CD14-positive monocyte (primary cell): ENCODE data around the gene ACSS3. TPM values are rescaled to one million over a fixed set of nuclear protein-coding genes. Genes with fewer than 3 reads are reported as not detected.

Experiments
- DNase-seq, 3 donors: peaks; one replicate each; pipeline ENCODE4 v3.0.0-alpha.2; 2011 to 2022
- H2AFZ ChIP-seq: 2 replicates; pipeline ENCODE4 v1.6.0; 2012; ENCODE audit warnings: mild to moderate bottlenecking, low read depth, low read length, inconsistent platforms; ENCODE audit not compliant: insufficient read depth, poor library complexity, severe bottlenecking
- H3K27ac ChIP-seq, 2 donors: 1 replicate in 1 of 2; 2 replicates in 1 of 2; pipeline ENCODE4 v1.5.1; 2012 to 2013; ENCODE audit warnings: low read length in 2 of 2, control low read depth in 1 of 2, inconsistent platforms in 1 of 2, low read depth in 1 of 2, mild to moderate bottlenecking in 1 of 2
- H3K27me3 ChIP-seq, 2 donors: one replicate each; pipeline versions ENCODE4 v1.6.0 to v1.6.1; 2011 to 2013; ENCODE audit warnings: low read length in 2 of 2; ENCODE audit not compliant: control insufficient read depth in 2 of 2, insufficient read depth in 2 of 2
- H3K36me3 ChIP-seq, 2 donors: replicated peaks in 1 of 2; 1 replicate in 1 of 2; 2 replicates in 1 of 2; pipeline versions ENCODE4 v1.5.1 to v1.6.1; 2012 to 2013; ENCODE audit warnings: low read length in 2 of 2, control low read depth in 1 of 2, inconsistent platforms in 1 of 2, mild to moderate bottlenecking in 1 of 2; ENCODE audit not compliant: insufficient read depth in 2 of 2, control insufficient read depth in 1 of 2
- H3K4me1 ChIP-seq, 2 donors: 1 replicate in 1 of 2; 2 replicates in 1 of 2; pipeline versions ENCODE4 v1.5.1 to v1.6.1; 2012 to 2013; ENCODE audit warnings: low read length in 2 of 2, control low read depth in 1 of 2, inconsistent platforms in 1 of 2, mild to moderate bottlenecking in 1 of 2, moderate library complexity in 1 of 2; ENCODE audit not compliant: insufficient read depth in 2 of 2, control insufficient read depth in 1 of 2
- H3K4me2 ChIP-seq: replicated peaks from 2 replicates; pipeline ENCODE3; 2012; ENCODE audit warnings: low read length, moderate library complexity, mild to moderate bottlenecking; ENCODE audit not compliant: poor library complexity, severe bottlenecking; ENCODE audit errors: extremely low read depth
- H3K4me3 ChIP-seq, 3 experiments: fragments of 200-600 bp in 1 of 3; sonication (generic) in 1 of 3; replicated peaks in 1 of 3; 1 replicate in 2 of 3; 2 replicates in 1 of 3; pipeline ENCODE4 v1.5.1; 2011 to 2013; ENCODE audit warnings: low read length in 3 of 3, mild to moderate bottlenecking in 3 of 3, control low read depth in 2 of 3, low read depth in 2 of 3, inconsistent platforms in 1 of 3, moderate library complexity in 1 of 3
- H3K79me2 ChIP-seq: 2 replicates; pipeline ENCODE4 v1.6.0; 2012; ENCODE audit warnings: mild to moderate bottlenecking, control low read depth, inconsistent platforms, low read length, moderate library complexity; ENCODE audit not compliant: insufficient read depth
- H3K9ac ChIP-seq: 2 replicates; pipeline ENCODE4 v1.6.0; 2017; ENCODE audit warnings: low read length, mild to moderate bottlenecking; ENCODE audit not compliant: insufficient read depth, poor library complexity, severe bottlenecking
- H3K9me3 ChIP-seq, 2 donors: replicated peaks in 1 of 2; 1 replicate in 1 of 2; 2 replicates in 1 of 2; pipeline versions ENCODE4 v1.5.1 to v1.6.1; 2012 to 2013; ENCODE audit warnings: low read length in 2 of 2, control low read depth in 1 of 2; ENCODE audit not compliant: control insufficient read depth in 1 of 2, insufficient read depth in 1 of 2
- H4K20me1 ChIP-seq: 2 replicates; pipeline ENCODE4 v1.6.0; 2012; ENCODE audit warnings: mild to moderate bottlenecking, low read length, control low read depth, moderate library complexity; ENCODE audit not compliant: insufficient read depth
- H3K27ac Mint-ChIP-seq, 7 donors: one replicate each; pipeline ENCODE4 v1.8.0; 2020; ENCODE audit warnings: mild to moderate bottlenecking in 7 of 7, mixed read lengths in 7 of 7, moderate library complexity in 6 of 7, inconsistent platforms in 2 of 7
- H3K27me3 Mint-ChIP-seq, 3 donors: one replicate each; pipeline ENCODE4 v1.8.0; 2021 to 2022; ENCODE audit warnings: low read depth in 3 of 3, mild to moderate bottlenecking in 3 of 3, mixed read lengths in 3 of 3, moderate library complexity in 3 of 3, inconsistent platforms in 1 of 3
- H3K36me3 Mint-ChIP-seq, 2 donors: one replicate each; pipeline ENCODE4 v1.8.0; 2020; ENCODE audit warnings: mixed read lengths in 2 of 2, inconsistent platforms in 1 of 2, mild to moderate bottlenecking in 1 of 2
- H3K4me1 Mint-ChIP-seq: one replicate; pipeline ENCODE4 v1.8.0; 2020; ENCODE audit warnings: mild to moderate bottlenecking, mixed read lengths
- H3K4me3 Mint-ChIP-seq, 2 donors: one replicate each; pipeline ENCODE4 v1.8.0; 2020; ENCODE audit warnings: mild to moderate bottlenecking in 2 of 2, mixed read lengths in 2 of 2, moderate library complexity in 1 of 2
- H3K9me3 Mint-ChIP-seq, 7 donors: one replicate each; pipeline ENCODE4 v1.8.0; 2020 to 2022; ENCODE audit warnings: mixed read lengths in 7 of 7, mild to moderate bottlenecking in 6 of 7, moderate library complexity in 6 of 7, inconsistent platforms in 2 of 7
- WGBS: methylation state at CpG from one replicate; pipeline ENCODE4 v1.1.5; 2013; ENCODE audit warnings: missing lambda C conversion rate; ENCODE audit not compliant: insufficient coverage; 5-methylcytosine and 5-hydroxymethylcytosine counted together
- intact Hi-C, 2 donors: fragments of 100-400 bp; cut with micrococcal nuclease; formaldehyde crosslinking; loops; one replicate each; pipeline versions ENCODE4 v1.15.0 to v1.15.1; 2023
- polyA plus RNA-seq, 3 donors: library from polyadenylated mRNA; depleted of rRNA in 1 of 3; unstranded in 2 of 3; stranded (reverse) in 1 of 3; fragments of 300-500 nt in 2 of 3; fragments of >200 nt in 1 of 3; fragmentation: Illumina TruSeq in 2 of 3; gene quantifications; 1 replicate in 2 of 3; 2 replicates in 1 of 3; pipeline ENCODE4 v1.2.3, GENCODE V29; 2012 to 2021
- TF ChIP-seq, protein P1 (sequence below): fragments of 200-600 bp; IDR thresholded peaks from one replicate; pipeline ENCODE4 v1.8.0; 2022; ENCODE audit warnings: antibody characterized with exemption, mild to moderate bottlenecking

The ACSS3 gene
- polyA plus RNA-seq, 3 donors: 0.09 to 0.16 TPM; not detected in 1

- Histone ChIP-seq H3K4me3 (no peak overlapping the region), H4K20me1 (no peaks in the 10 kb centered on the region), H3K9me3 (no peaks in the 10 kb centered on the region), H2AFZ (no peak overlapping the region), H3K27ac (no peak overlapping the region), H3K36me3 (no peaks in the 10 kb centered on the region), H3K4me2 (no peak overlapping the region), H3K4me1 (no peaks in the 10 kb centered on the region), H3K27me3 (no peaks in the 10 kb centered on the region), H3K9ac (no peak overlapping the region), H3K79me2 (no peaks in the 10 kb centered on the region)
- no peaks in the 10 kb centered on the region for H3K4me1 Mint-ChIP-seq
- no peaks in the 10 kb centered on the region for H3K27me3 Mint-ChIP-seq
- WGBS: no CpG with 5 or more reads among the region's 3 CpGs
- H3K4me3 Mint-ChIP-seq: no peak overlapping the region
- H3K27ac Mint-ChIP-seq: no peak overlapping the region
- intact Hi-C loops: no loop called here
- DNase-seq: no peak
- no peaks in the 10 kb centered on the region for H3K36me3 Mint-ChIP-seq
- H3K9me3 Mint-ChIP-seq: peaks cover 0 to 2% (median 0%) of the 10 kb centered on the region in 7 donors
- TF ChIP-seq, protein P1, sequence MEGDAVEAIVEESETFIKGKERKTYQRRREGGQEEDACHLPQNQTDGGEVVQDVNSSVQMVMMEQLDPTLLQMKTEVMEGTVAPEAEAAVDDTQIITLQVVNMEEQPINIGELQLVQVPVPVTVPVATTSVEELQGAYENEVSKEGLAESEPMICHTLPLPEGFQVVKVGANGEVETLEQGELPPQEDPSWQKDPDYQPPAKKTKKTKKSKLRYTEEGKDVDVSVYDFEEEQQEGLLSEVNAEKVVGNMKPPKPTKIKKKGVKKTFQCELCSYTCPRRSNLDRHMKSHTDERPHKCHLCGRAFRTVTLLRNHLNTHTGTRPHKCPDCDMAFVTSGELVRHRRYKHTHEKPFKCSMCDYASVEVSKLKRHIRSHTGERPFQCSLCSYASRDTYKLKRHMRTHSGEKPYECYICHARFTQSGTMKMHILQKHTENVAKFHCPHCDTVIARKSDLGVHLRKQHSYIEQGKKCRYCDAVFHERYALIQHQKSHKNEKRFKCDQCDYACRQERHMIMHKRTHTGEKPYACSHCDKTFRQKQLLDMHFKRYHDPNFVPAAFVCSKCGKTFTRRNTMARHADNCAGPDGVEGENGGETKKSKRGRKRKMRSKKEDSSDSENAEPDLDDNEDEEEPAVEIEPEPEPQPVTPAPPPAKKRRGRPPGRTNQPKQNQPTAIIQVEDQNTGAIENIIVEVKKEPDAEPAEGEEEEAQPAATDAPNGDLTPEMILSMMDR: no peak
Measured at GRCh38 chr12:81092053-81092452, 14.2 kb downstream of the ACSS3 start.

DNA sequence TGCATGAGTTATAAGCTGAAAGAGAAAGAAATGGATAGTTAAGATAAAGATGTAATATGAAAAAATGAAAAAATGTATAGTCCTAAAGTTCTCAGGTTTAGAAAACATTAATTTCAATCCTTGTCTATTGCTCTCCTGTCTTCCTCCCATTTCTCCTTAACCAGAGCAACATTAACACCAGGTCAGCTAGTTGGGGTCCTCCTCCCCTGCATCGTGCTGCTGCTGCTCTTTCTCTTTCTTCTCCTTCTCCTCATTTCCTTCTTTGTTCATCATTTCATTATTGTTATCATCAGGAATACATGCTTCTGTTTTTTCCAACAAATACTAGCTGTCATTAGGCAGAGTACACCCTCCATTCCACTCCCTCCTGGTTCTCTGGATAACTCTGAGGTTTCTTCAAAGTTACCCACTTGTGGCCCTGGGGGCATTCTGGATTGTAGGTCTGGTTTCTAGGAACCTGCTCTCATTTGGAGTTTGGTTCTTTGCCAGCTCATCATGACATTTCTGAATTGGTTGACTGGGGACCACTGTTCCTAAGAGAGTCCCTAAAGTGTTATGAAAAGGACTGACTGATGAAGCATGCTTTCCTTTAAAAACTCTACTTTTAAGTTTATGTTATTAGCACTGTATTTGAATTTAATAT is 17.0 kb downstream of the ACSS3 start:
- Mint-ChIP-seq H3K4me1 (no peaks in the 10 kb centered on the region), H3K36me3 (no peaks in the 10 kb centered on the region), H3K9me3 (peaks cover 0 to 2% (median 0%) of the 10 kb centered on the region in 7 donors), H3K27me3 (no peaks in the 10 kb centered on the region), H3K4me3 (no peak overlapping the region), H3K27ac (no peak overlapping the region)
- Histone ChIP-seq H3K27ac (no peak overlapping the region), H3K4me2 (no peak overlapping the region), H3K79me2 (no peaks in the 10 kb centered on the region), H4K20me1 (no peaks in the 10 kb centered on the region), H3K9me3 (no peaks in the 10 kb centered on the region), H3K9ac (no peak overlapping the region), H3K4me3 (no peak overlapping the region), H3K4me1 (no peaks in the 10 kb centered on the region), H2AFZ (no peak overlapping the region), H3K36me3 (no peaks in the 10 kb centered on the region), H3K27me3 (no peaks in the 10 kb centered on the region)
- no peak for DNase-seq
- no CpG with 5 or more reads among the region's 1 CpG for WGBS
- intact Hi-C loops: no loop called here
- TF ChIP-seq, protein P1: no peak
